ENCODE results near the gene MAP2K6. TPM values are rescaled to one million over a fixed set of nuclear protein-coding genes. Genes with fewer than 3 reads are reported as not detected.
"Not testable (repeated sequence)": the region's sequence is repeated elsewhere in the genome, so short reads cannot be mapped to it uniquely, and the experiment has no call there.

Gene MAP2K6
- polyA plus RNA-seq, 6 donors from 2014 or later, result 5.1 to 16.2 (median 5.3) TPM

- ATAC-seq (ENCODE audit: low read depth in 2 of 2) (no peak), DNase-seq (no peak)
- Mint-ChIP-seq H3K36me3 (peaks cover 14% of the 10 kb centered on the region in 2 donors), H3K4me1 (peaks cover 7 to 18% (median 14%) of the 10 kb centered on the region in 3 donors), H3K9me3 (peaks cover 0 to 2% (median 0%) of the 10 kb centered on the region in 7 donors), H3K4me3 (no peak overlapping the region), H3K27me3 (no peaks in the 10 kb centered on the region), H3K27ac (no peak overlapping the region)
These were observed 56.9 kb downstream of the MAP2K6 start for GRCh38 chr17:69471406-69471805.

- H3K27ac Mint-ChIP-seq, result peak overlapping the region in 1 of 6 donors; percentile 57
- ATAC-seq (ENCODE audit: low read depth in 2 of 2) (no peak), DNase-seq (no peak)
- H3K4me1 Mint-ChIP-seq, result peaks cover 0 to 17% (median 5%) of the 10 kb centered on the region in 3 donors
- H3K9me3 Mint-ChIP-seq, result no peaks in the 10 kb centered on the region
- H3K36me3 Mint-ChIP-seq, result peaks cover under 1 to 13% of the 10 kb centered on the region in 2 donors
- no peaks in the 10 kb centered on the region for H3K27me3 Mint-ChIP-seq
- no peak overlapping the region for H3K4me3 Mint-ChIP-seq
These were observed 59.6 kb downstream of the MAP2K6 start for GRCh38 chr17:69473841-69474831.

- no peaks in the 10 kb centered on the region for H3K9me3 Mint-ChIP-seq
- no peak overlapping the region for H3K4me3 Mint-ChIP-seq
- no peaks in the 10 kb centered on the region for H3K27me3 Mint-ChIP-seq
- peak overlapping the region in 1 of 6 donors; percentile 34 for H3K27ac Mint-ChIP-seq
- no peak for ATAC-seq (ENCODE audit: low read depth in 2 of 2)
- peaks cover 0 to 13% of the 10 kb centered on the region in 2 donors for H3K36me3 Mint-ChIP-seq
- no peak for DNase-seq
- peaks cover 0 to 9% (median 0%) of the 10 kb centered on the region in 3 donors for H3K4me1 Mint-ChIP-seq
These were observed 62.9 kb downstream of the MAP2K6 start for GRCh38 chr17:69477204-69477902.

GRCh38 chr17:69477903-69478266 lies 63.4 kb downstream of the MAP2K6 start:
- Mint-ChIP-seq H3K4me1 (peaks cover 0 to 9% (median 0%) of the 10 kb centered on the region in 3 donors), H3K4me3 (no peak overlapping the region), H3K27ac (no peak overlapping the region), H3K27me3 (no peaks in the 10 kb centered on the region), H3K9me3 (no peaks in the 10 kb centered on the region), H3K36me3 (peaks cover 0 to 13% of the 10 kb centered on the region in 2 donors)
- no peak for DNase-seq
- no peak for ATAC-seq (ENCODE audit: low read depth in 2 of 2)

GRCh38 chr17:69478916-69479315 lies 64.4 kb downstream of the MAP2K6 start:
- no peak for ATAC-seq (ENCODE audit: low read depth in 2 of 2)
- no peaks in the 10 kb centered on the region for H3K9me3 Mint-ChIP-seq
- H3K36me3 Mint-ChIP-seq, result peaks cover 0 to 13% of the 10 kb centered on the region in 2 donors
- H3K4me3 Mint-ChIP-seq, result no peak overlapping the region
- H3K27ac Mint-ChIP-seq, result no peak overlapping the region
- no peak for DNase-seq
- H3K27me3 Mint-ChIP-seq, result no peaks in the 10 kb centered on the region
- H3K4me1 Mint-ChIP-seq, result peaks cover 0 to 9% (median 0%) of the 10 kb centered on the region in 3 donors

GRCh38 chr17:69479756-69480155 lies 65.3 kb downstream of the MAP2K6 start:
- H3K4me1 Mint-ChIP-seq; H3K4me3 Mint-ChIP-seq; ATAC-seq (ENCODE audit: low read depth in 2 of 2); H3K27ac Mint-ChIP-seq; H3K27me3 Mint-ChIP-seq; H3K9me3 Mint-ChIP-seq; DNase-seq: not testable (repeated sequence)
- peaks cover 0 to 13% of the 10 kb centered on the region in 2 donors for H3K36me3 Mint-ChIP-seq

- Mint-ChIP-seq H3K27me3 (no peaks in the 10 kb centered on the region), H3K27ac (no peak overlapping the region), H3K36me3 (peaks cover 0 to 13% of the 10 kb centered on the region in 2 donors), H3K4me1 (peaks cover 0 to 10% (median 6%) of the 10 kb centered on the region in 3 donors), H3K9me3 (no peaks in the 10 kb centered on the region), H3K4me3 (no peak overlapping the region)
- DNase-seq, result no peak
- ATAC-seq (ENCODE audit: low read depth in 2 of 2), result no peak
These were observed 65.7 kb downstream of the MAP2K6 start for GRCh38 chr17:69480245-69480644.

GRCh38 chr17:69485251-69485661 lies 70.8 kb downstream of the MAP2K6 start:
- H3K27ac Mint-ChIP-seq, result no peak overlapping the region
- no peaks in the 10 kb centered on the region for H3K36me3 Mint-ChIP-seq
- H3K4me3 Mint-ChIP-seq, result no peak overlapping the region
- DNase-seq (no peak), ATAC-seq (ENCODE audit: low read depth in 2 of 2) (no peak)
- H3K27me3 Mint-ChIP-seq, result peaks cover 0 to 2% (median 0%) of the 10 kb centered on the region in 3 donors
- H3K9me3 Mint-ChIP-seq, result peaks cover 0 to 15% (median 8%) of the 10 kb centered on the region in 7 donors
- H3K4me1 Mint-ChIP-seq, result peaks cover 0 to 9% (median 6%) of the 10 kb centered on the region in 3 donors

- ATAC-seq (ENCODE audit: low read depth in 2 of 2), result no peak
- Mint-ChIP-seq H3K4me1 (peaks cover 0 to 9% (median 6%) of the 10 kb centered on the region in 3 donors), H3K27me3 (peaks cover 0 to 8% (median 0%) of the 10 kb centered on the region in 3 donors), H3K36me3 (no peaks in the 10 kb centered on the region), H3K4me3 (no peak overlapping the region), H3K9me3 (peaks cover 0 to 15% (median 8%) of the 10 kb centered on the region in 7 donors), H3K27ac (peak overlapping the region in 2 of 6 donors; percentile 4 to 37)
- no peak for DNase-seq
These were observed 71.6 kb downstream of the MAP2K6 start for GRCh38 chr17:69485901-69486643.

- DNase-seq, result no peak
- Mint-ChIP-seq H3K27ac (no peak overlapping the region), H3K4me3 (no peak overlapping the region), H3K36me3 (no peaks in the 10 kb centered on the region), H3K9me3 (peaks cover 0 to 15% (median 8%) of the 10 kb centered on the region in 7 donors), H3K4me1 (peaks cover 0 to 9% (median 6%) of the 10 kb centered on the region in 3 donors), H3K27me3 (peaks cover 0 to 8% (median 0%) of the 10 kb centered on the region in 3 donors)
- ATAC-seq (ENCODE audit: low read depth in 2 of 2), result no peak
These were observed 72.5 kb downstream of the MAP2K6 start for GRCh38 chr17:69486779-69487637.

GRCh38 chr17:69489313-69489712 lies 74.8 kb downstream of the MAP2K6 start:
- no peak for DNase-seq
- H3K4me1 Mint-ChIP-seq, result peaks cover 0 to 9% (median 5%) of the 10 kb centered on the region in 3 donors
- no peak overlapping the region for H3K4me3 Mint-ChIP-seq

GRCh38 chr17:69492410-69493071 lies 78.0 kb downstream of the MAP2K6 start:
- Mint-ChIP-seq H3K4me1 (peaks cover 12 to 26% (median 15%) of the 10 kb centered on the region in 3 donors), H3K4me3 (no peak overlapping the region), H3K9me3 (peaks cover 0 to 13% (median 8%) of the 10 kb centered on the region in 7 donors), H3K27ac (peak overlapping the region in 1 of 6 donors; percentile 9), H3K27me3 (peaks cover 0 to 8% (median 0%) of the 10 kb centered on the region in 3 donors), H3K36me3 (no peaks in the 10 kb centered on the region)
- no peak for ATAC-seq (ENCODE audit: low read depth in 2 of 2)
- DNase-seq, result no peak

More at GRCh38 chr17:69489313-69489712, 74.8 kb downstream of the MAP2K6 start:
- ATAC-seq (ENCODE audit: low read depth in 2 of 2), result no peak
- Mint-ChIP-seq H3K9me3 (peaks cover 0 to 15% (median 10%) of the 10 kb centered on the region in 7 donors), H3K36me3 (no peaks in the 10 kb centered on the region), H3K27me3 (peaks cover 0 to 8% (median 0%) of the 10 kb centered on the region in 3 donors), H3K27ac (no peak overlapping the region)

All from naive B cell (primary cell).